DND-41 (cell line): ENCODE measurements around the gene ARPC1A.
"Not testable (repeated sequence)": the region's sequence is repeated elsewhere in the genome, so short reads cannot be mapped to it uniquely, and the experiment has no call there.

ENCODE experiments used
- ATAC-seq: fragments of 200-7000 bp; cut with Tn5 transposase; 3 replicates; pipeline ENCODE4 v1.9.1; 2021; ENCODE audit warnings: low read depth; ENCODE audit not compliant: insufficient read depth
- DNase-seq: peaks from one replicate; pipeline ENCODE4 v3.0.0-alpha.2; 2020
- H2AFZ ChIP-seq: 2 replicates; pipeline ENCODE4 v1.6.0; 2012; ENCODE audit warnings: low read depth, low read length
- H3K27ac ChIP-seq: 2 replicates; pipeline ENCODE4 v1.5.1; 2012; ENCODE audit warnings: low read length, inconsistent platforms
- H3K27me3 ChIP-seq: fragments of 200-600 bp; sonication (generic); 2 replicates; pipeline ENCODE4 v1.6.0; 2012; ENCODE audit warnings: low read length, mild to moderate bottlenecking, inconsistent platforms; ENCODE audit not compliant: insufficient read depth, poor library complexity
- H3K36me3 ChIP-seq: 2 replicates; pipeline ENCODE4 v1.5.1; 2012; ENCODE audit warnings: low read length, inconsistent platforms; ENCODE audit not compliant: insufficient read depth
- H3K4me1 ChIP-seq: 2 replicates; pipeline ENCODE4 v1.5.1; 2012; ENCODE audit warnings: mild to moderate bottlenecking, low read length; ENCODE audit not compliant: insufficient read depth
- H3K4me2 ChIP-seq: 2 replicates; pipeline ENCODE4 v1.6.0; 2012; ENCODE audit warnings: mild to moderate bottlenecking, moderate library complexity, low read length, inconsistent platforms; ENCODE audit not compliant: insufficient read depth
- H3K4me3 ChIP-seq, 2 experiments: fragments of 200-600 bp in 1 of 2; shearing (Covaris generic) in 1 of 2; 2 replicates each; pipeline ENCODE4 v1.5.1; 2012 to 2016; ENCODE audit warnings: inconsistent platforms in 2 of 2, low read length in 2 of 2, mild to moderate bottlenecking in 2 of 2, low read depth in 1 of 2, moderate library complexity in 1 of 2
- H3K79me2 ChIP-seq: 2 replicates; pipeline ENCODE4 v1.6.0; 2012; ENCODE audit warnings: low read length, inconsistent platforms; ENCODE audit not compliant: insufficient read depth
- H3K9ac ChIP-seq: 2 replicates; pipeline ENCODE4 v1.6.0; 2012; ENCODE audit warnings: low read depth, mild to moderate bottlenecking, inconsistent platforms, low read length, moderate library complexity
- H3K9me3 ChIP-seq: 2 replicates; pipeline ENCODE4 v1.5.1; 2012; ENCODE audit warnings: low read length, moderate library complexity, mild to moderate bottlenecking, inconsistent platforms; ENCODE audit not compliant: insufficient read depth, severe bottlenecking
- H4K20me1 ChIP-seq: 2 replicates; pipeline ENCODE4 v1.6.0; 2012; ENCODE audit warnings: low read length; ENCODE audit not compliant: insufficient read depth
- CTCF ChIP-seq: IDR thresholded peaks from 2 replicates; pipeline ENCODE4 v1.5.1; 2012; ENCODE audit warnings: borderline replicate concordance, low read length, moderate library complexity, mild to moderate bottlenecking; ENCODE audit not compliant: poor library complexity, severe bottlenecking; ENCODE audit errors: extremely low read depth
- EZH2 ChIP-seq: IDR thresholded peaks from 3 replicates; pipeline ENCODE4 v1.6.1; 2012; ENCODE audit warnings: borderline replicate concordance, low read depth, mild to moderate bottlenecking, moderate library complexity, low read length, inconsistent platforms; ENCODE audit not compliant: severe bottlenecking

Gene ARPC1A

GRCh38 chr7:99325001-99325493, 651 bp upstream of the ARPC1A start:
- ATAC-seq (no peak), DNase-seq (peak; percentile 12)
- Histone ChIP-seq H2AFZ (peak overlapping the region; percentile 99), H4K20me1 (peaks cover 30% of the 10 kb centered on the region), H3K36me3 (peaks cover 7% of the 10 kb centered on the region), H3K27me3 (no peaks in the 10 kb centered on the region), H3K4me3 (peak overlapping the region; percentile 65 to 97), H3K27ac (peak overlapping the region; percentile 97), H3K9me3 (no peaks in the 10 kb centered on the region), H3K79me2 (peaks cover 51% of the 10 kb centered on the region), H3K9ac (peak overlapping the region; percentile 95), H3K4me2 (peak overlapping the region; percentile 87), H3K4me1 (peaks cover 42% of the 10 kb centered on the region)
- no peak for TF ChIP-seq CTCF
- TF ChIP-seq EZH2 = no peak

GRCh38 chr7:99326408-99326782, 697 bp downstream of the ARPC1A start:
- Histone ChIP-seq H3K4me3 (peak overlapping the region; percentile 65 to 97), H3K4me1 (peaks cover 45% of the 10 kb centered on the region), H3K27me3 (no peaks in the 10 kb centered on the region), H3K9ac (peak overlapping the region; percentile 95), H3K4me2 (peak overlapping the region; percentile 87), H3K79me2 (peaks cover 65% of the 10 kb centered on the region), H3K36me3 (peaks cover 17% of the 10 kb centered on the region), H3K27ac (peak overlapping the region; percentile 97), H2AFZ (peak overlapping the region; percentile 86), H3K9me3 (no peaks in the 10 kb centered on the region), H4K20me1 (peaks cover 42% of the 10 kb centered on the region)
- TF ChIP-seq EZH2 (no peak), CTCF (no peak)
- ATAC-seq = no peak
- no peak for DNase-seq

- peaks cover 32% of the 10 kb centered on the region for H3K4me1 ChIP-seq
- peaks cover 47% of the 10 kb centered on the region for H3K36me3 ChIP-seq
- not testable (repeated sequence) for DNase-seq, H3K27ac ChIP-seq, H3K9ac ChIP-seq, H3K4me3 ChIP-seq, H3K27me3 ChIP-seq, H3K4me2 ChIP-seq, H3K9me3 ChIP-seq, H2AFZ ChIP-seq, ATAC-seq
- peaks cover 55% of the 10 kb centered on the region for H4K20me1 ChIP-seq
- peaks cover 92% of the 10 kb centered on the region for H3K79me2 ChIP-seq
Measured at GRCh38 chr7:99330314-99330961, 4.7 kb downstream of the ARPC1A start.

GRCh38 chr7:99331002-99331401, 5.3 kb downstream of the ARPC1A start:
- TF ChIP-seq CTCF = no peak
- TF ChIP-seq EZH2 = no peak
- DNase-seq = no peak
- ATAC-seq = no peak
- Histone ChIP-seq H3K27me3 (no peaks in the 10 kb centered on the region), H3K9me3 (no peaks in the 10 kb centered on the region), H4K20me1 (peaks cover 55% of the 10 kb centered on the region), H3K79me2 (peaks cover 92% of the 10 kb centered on the region), H2AFZ (no peak overlapping the region), H3K4me3 (no peak overlapping the region), H3K36me3 (peaks cover 51% of the 10 kb centered on the region), H3K4me2 (no peak overlapping the region), H3K9ac (no peak overlapping the region), H3K27ac (no peak overlapping the region), H3K4me1 (peaks cover 32% of the 10 kb centered on the region)
